Right lobe of liver (tissue), 6 donors: ENCODE results near the gene BICC1. TPM values are rescaled to one million over a fixed set of nuclear protein-coding genes. Genes with fewer than 3 reads are reported as not detected.

Experiments
- ATAC-seq, 4 donors: fragments of 200-7000 bp; cut with Tn5 transposase; one replicate each; pipeline ENCODE4 v1.9.1; 2020; ENCODE audit warnings: mild to moderate bottlenecking in 4 of 4, moderate library complexity in 4 of 4
- DNase-seq, 3 donors: peaks; one replicate each; pipeline ENCODE4 v3.0.0-alpha.2; 2020
- H3K27ac ChIP-seq, 3 donors: fragments of 200-600 bp; one replicate each; pipeline ENCODE4 v1.8.0; 2022
- H3K27me3 ChIP-seq, 2 donors: fragments of 200-600 bp; one replicate each; pipeline ENCODE4 v1.8.0; 2022
- H3K36me3 ChIP-seq, 4 donors: fragments of 200-600 bp; sonication (generic) in 1 of 4; one replicate each; pipeline versions ENCODE4 v1.5.1 to v1.8.0; 2017 to 2022; ENCODE audit warnings: control low read depth in 1 of 4
- H3K4me1 ChIP-seq, 4 donors: fragments of 200-600 bp; sonication (generic) in 1 of 4; one replicate each; pipeline versions ENCODE4 v1.5.1 to v1.8.0; 2017 to 2022; ENCODE audit warnings: control low read depth in 1 of 4
- H3K4me3 ChIP-seq, 3 donors: fragments of 200-600 bp; one replicate each; pipeline ENCODE4 v1.8.0; 2022
- H3K9me3 ChIP-seq, 4 donors: fragments of 200-600 bp; sonication (generic) in 1 of 4; one replicate each; pipeline versions ENCODE4 v1.5.1 to v1.8.0; 2017 to 2022; ENCODE audit warnings: control low read depth in 1 of 4
- POLR2A ChIP-seq: fragments of 450-650 bp; IDR thresholded peaks from one replicate; pipeline ENCODE4 v1.6.1; 2017; ENCODE audit warnings: antibody characterized with exemption, mild to moderate bottlenecking
- WGBS: methylation state at CpG from one replicate; pipeline ENCODE4 v1.1.6; 2018; ENCODE audit warnings: low coverage, low lambda C conversion rate; ENCODE audit not compliant: insufficient coverage; ENCODE audit errors: missing lambda C conversion rate; 5-methylcytosine and 5-hydroxymethylcytosine counted together
- intact Hi-C, 2 donors: fragments of 100-400 bp; cut with DNase I; formaldehyde crosslinking; loops; one replicate each; pipeline versions ENCODE4 v1.11.2 to v1.14.1; 2022
- total RNA-seq, 6 experiments: library from RNA; depleted of rRNA in 2 of 6; stranded (reverse); fragments of >200 nt in 2 of 6; fragmentation: NEBNext Ultra II Directional in 3 of 6; extraction: Animal tissue kit (Norgen Biotek cat#: 25700) in 3 of 6; gene quantifications; one replicate each; pipeline versions ENCODE4 v1.1.0 to v1.2.4, GENCODE V29; 2016 to 2023
- TF ChIP-seq, protein P1 (sequence below), 4 donors: fragments of 200-600 bp in 3 of 4; fragments of 450-650 bp in 1 of 4; IDR thresholded peaks; one replicate each; pipeline versions ENCODE4 v1.5.1 to v1.8.0; 2016 to 2022; ENCODE audit warnings: antibody characterized with exemption in 4 of 4, mild to moderate bottlenecking in 2 of 4
- donor health status: DM: no; HTN: yes; CAD: no.
- donor health status: DM: no; HTN: no; CAD: no.
- donor health status: DM: no; HTN: no; CAD: no.
- donor health status: DM: no; HTN: yes; CAD: no.
- donor health status: DM: no; HTN: yes; CAD: no.

Gene BICC1
- total RNA-seq, 6 experiments from 2014 or later = 1.2 to 9.0 (median 2.3) TPM

DNA sequence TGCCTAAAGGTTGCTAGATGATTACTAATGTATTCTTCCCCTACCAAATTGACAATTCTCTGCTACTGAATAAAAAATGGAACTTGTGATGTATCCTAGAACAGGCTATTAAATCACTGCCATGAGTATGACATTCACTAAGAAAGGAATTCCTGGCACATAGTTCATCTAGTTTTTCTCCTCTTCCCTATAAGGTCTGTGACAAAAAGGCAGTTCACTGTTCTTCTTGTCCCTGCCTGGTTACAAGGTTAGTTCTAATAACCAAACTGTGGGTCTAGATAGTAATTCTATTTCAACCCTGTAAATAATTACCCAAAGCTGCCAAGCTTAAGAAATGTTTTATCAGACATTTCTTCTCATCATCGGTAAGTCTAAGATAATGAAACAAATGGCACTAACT, 245.6 kb downstream of the BICC1 start:
- DNase-seq (no peak), ATAC-seq (peak in 1 of 4 donors; percentile 26)
- 16% methylated on average over 1 of the region's 1 CpG for WGBS
- no peak for TF ChIP-seq POLR2A
- TF ChIP-seq, protein P1, sequence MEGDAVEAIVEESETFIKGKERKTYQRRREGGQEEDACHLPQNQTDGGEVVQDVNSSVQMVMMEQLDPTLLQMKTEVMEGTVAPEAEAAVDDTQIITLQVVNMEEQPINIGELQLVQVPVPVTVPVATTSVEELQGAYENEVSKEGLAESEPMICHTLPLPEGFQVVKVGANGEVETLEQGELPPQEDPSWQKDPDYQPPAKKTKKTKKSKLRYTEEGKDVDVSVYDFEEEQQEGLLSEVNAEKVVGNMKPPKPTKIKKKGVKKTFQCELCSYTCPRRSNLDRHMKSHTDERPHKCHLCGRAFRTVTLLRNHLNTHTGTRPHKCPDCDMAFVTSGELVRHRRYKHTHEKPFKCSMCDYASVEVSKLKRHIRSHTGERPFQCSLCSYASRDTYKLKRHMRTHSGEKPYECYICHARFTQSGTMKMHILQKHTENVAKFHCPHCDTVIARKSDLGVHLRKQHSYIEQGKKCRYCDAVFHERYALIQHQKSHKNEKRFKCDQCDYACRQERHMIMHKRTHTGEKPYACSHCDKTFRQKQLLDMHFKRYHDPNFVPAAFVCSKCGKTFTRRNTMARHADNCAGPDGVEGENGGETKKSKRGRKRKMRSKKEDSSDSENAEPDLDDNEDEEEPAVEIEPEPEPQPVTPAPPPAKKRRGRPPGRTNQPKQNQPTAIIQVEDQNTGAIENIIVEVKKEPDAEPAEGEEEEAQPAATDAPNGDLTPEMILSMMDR (IDR thresholded peaks at IDR 0.05) = no peak
- Histone ChIP-seq H3K4me1 (peaks cover 0 to 48% (median 17%) of the 10 kb centered on the region in 4 donors), H3K4me3 (no peak overlapping the region), H3K36me3 (no peaks in the 10 kb centered on the region), H3K27ac (no peak overlapping the region), H3K27me3 (no peaks in the 10 kb centered on the region), H3K9me3 (no peaks in the 10 kb centered on the region)
- intact Hi-C loops = no loop called here

DNA sequence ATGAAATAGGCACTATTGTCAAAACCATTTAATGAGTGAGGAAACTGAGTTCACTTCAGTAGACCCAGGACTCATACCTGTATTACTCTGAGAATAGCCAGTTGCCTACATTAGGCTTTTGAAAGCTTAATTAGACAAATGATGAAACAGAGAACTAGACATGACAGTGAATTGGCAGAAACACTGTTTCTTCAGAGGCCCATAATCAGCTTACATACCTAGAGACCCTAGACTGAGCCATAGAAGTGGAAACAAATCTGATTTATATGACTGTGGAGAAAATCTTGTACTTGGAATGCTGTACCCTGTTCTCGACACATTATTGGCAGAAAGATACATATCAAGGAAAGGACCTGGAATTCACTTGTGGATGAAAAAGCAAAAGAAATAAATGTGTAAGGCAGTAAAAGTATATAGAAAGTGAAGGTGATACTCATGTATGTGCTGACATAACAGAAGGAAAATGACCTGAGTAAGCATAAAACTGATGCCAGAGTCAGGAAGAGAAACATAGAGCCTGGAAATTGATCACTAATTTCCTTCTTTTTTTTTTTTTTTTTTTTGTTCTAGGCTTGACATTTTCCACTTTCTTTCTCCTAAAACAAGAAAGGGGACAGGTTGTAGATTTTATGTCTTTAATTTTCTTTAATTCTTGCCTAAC, 251.5 kb downstream of the BICC1 start:
- 80% methylated on average over 1 of the region's 1 CpG for WGBS
- DNase-seq (no peak), ATAC-seq (no peak)
- intact Hi-C loops = no loop called here
- Histone ChIP-seq H3K9me3 (no peaks in the 10 kb centered on the region), H3K4me3 (no peak overlapping the region), H3K4me1 (no peaks in the 10 kb centered on the region), H3K27me3 (no peaks in the 10 kb centered on the region), H3K27ac (no peak overlapping the region), H3K36me3 (no peaks in the 10 kb centered on the region)
- TF ChIP-seq, protein P1 (IDR thresholded peaks at IDR 0.05) = no peak
- no peak for TF ChIP-seq POLR2A

DNA sequence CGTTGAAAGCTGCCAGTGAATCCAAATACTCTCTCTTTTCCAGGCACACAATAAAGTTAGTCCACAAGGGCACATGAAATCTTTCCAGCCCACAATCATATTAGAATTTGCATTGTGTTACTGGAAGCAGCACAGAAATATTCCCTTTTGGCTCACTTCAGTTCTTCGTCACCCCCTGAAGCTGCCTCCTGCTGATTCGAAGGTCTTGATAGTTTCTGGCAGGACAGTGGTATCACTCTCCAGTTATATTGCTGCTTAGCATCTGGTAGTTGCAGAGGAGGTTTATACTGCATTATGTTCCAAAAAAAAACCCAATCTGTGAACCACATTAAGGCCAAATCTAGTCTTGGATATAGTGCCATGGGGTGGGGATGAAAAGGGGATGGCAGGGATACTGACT, 253.2 kb downstream of the BICC1 start:
- no peaks in the 10 kb centered on the region for H3K9me3 ChIP-seq
- intact Hi-C loops = no loop called here
- no peak for DNase-seq
- no peaks in the 10 kb centered on the region for H3K36me3 ChIP-seq
- no peak overlapping the region for H3K27ac ChIP-seq
- no peak for ATAC-seq
- TF ChIP-seq, protein P1 (IDR thresholded peaks at IDR 0.05) = no peak
- TF ChIP-seq POLR2A = no peak
- no peaks in the 10 kb centered on the region for H3K27me3 ChIP-seq
- H3K4me3 ChIP-seq = no peak overlapping the region
- H3K4me1 ChIP-seq = no peaks in the 10 kb centered on the region
- 70% methylated on average over 3 of the region's 3 CpGs for WGBS

DNA sequence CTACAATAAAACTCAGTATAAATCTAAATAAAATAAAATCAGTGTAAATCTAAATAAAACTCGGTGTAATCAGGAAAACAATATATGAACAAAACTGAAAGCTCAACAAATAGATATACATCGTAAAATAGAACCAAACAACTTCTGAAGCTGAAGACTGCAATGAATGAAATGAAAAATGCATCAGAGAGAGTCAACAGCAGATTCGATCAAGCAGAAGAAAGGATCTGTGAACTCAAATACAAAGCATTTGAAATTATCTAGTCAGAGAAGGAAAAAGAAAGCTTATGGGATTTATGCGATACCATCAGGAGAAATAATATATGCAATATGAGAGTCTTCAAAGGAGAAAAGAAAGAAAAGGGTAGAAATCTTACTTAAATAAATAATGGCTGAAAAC, 255.0 kb downstream of the BICC1 start:
- 92% methylated on average over 4 of the region's 4 CpGs for WGBS

More for the DNA sequence above, 255.0 kb downstream of the BICC1 start:
- no peaks in the 10 kb centered on the region for H3K9me3 ChIP-seq
- ATAC-seq = no peak
- H3K36me3 ChIP-seq = no peaks in the 10 kb centered on the region
- no peak for DNase-seq
- H3K27me3 ChIP-seq = no peaks in the 10 kb centered on the region
- TF ChIP-seq POLR2A = no peak
- TF ChIP-seq, protein P1 (IDR thresholded peaks at IDR 0.05) = no peak
- no peaks in the 10 kb centered on the region for H3K4me1 ChIP-seq
- H3K4me3 ChIP-seq = no peak overlapping the region
- intact Hi-C loops = no loop called here
- no peak overlapping the region for H3K27ac ChIP-seq
